PFSK-1 (cell line): Measurements from ENCODE around the gene SIPA1L3.

Experiments used
- POLR2AphosphoS5 ChIP-seq: IDR thresholded peaks from 2 replicates; pipeline ENCODE4 v1.6.1; 2012; ENCODE audit warnings: low read depth, mild to moderate bottlenecking, control low read depth, low read length, moderate library complexity
- REST ChIP-seq, 2 experiments: IDR thresholded peaks; 2 replicates each; pipeline versions ENCODE4 v1.6.1 to v1.8.0; 2011 to 2012; ENCODE audit warnings: low read depth in 2 of 2, low read length in 2 of 2, control low read depth in 1 of 2, inconsistent platforms in 1 of 2, mild to moderate bottlenecking in 1 of 2, moderate library complexity in 1 of 2; ENCODE audit not compliant: insufficient read depth in 1 of 2

GRCh38 chr19:38120471-38121025, 213.5 kb downstream of the SIPA1L3 start:
- no peak for TF ChIP-seq POLR2AphosphoS5
- no peak for TF ChIP-seq REST (IDR thresholded peaks at IDR 0.05; ENCODE audit: insufficient read depth in 1 of 2, low read depth in 2 of 2, low read length in 2 of 2)
